HepG2 (cell line): ENCODE results near the gene ACAP3. TPM values are rescaled to one million over a fixed set of nuclear protein-coding genes. Genes with fewer than 3 reads are reported as not detected.

Source experiments
- ARID2 ChIP-seq: sonication (generic); formaldehyde crosslinking; IDR thresholded peaks from 2 replicates; pipeline ENCODE4 v1.8.1; 2022; ENCODE audit warnings: mild to moderate bottlenecking, missing genetic modification reagents, borderline replicate concordance
- ATF7-NPFF ChIP-seq: sonication (generic); formaldehyde crosslinking; IDR thresholded peaks from 2 replicates; pipeline ENCODE4 v1.8.1; 2023; ENCODE audit warnings: mild to moderate bottlenecking, low read depth, missing genetic modification reagents, moderate library complexity
- CBFB ChIP-seq: sonication (generic); formaldehyde crosslinking; IDR thresholded peaks from 2 replicates; pipeline ENCODE4 v1.4.0; 2020; ENCODE audit warnings: missing genetic modification reagents
- CENPX ChIP-seq: sonication (generic); formaldehyde crosslinking; IDR thresholded peaks from 2 replicates; pipeline ENCODE4 v1.9.0; 2021; ENCODE audit warnings: mild to moderate bottlenecking, missing genetic modification reagents, moderate library complexity
- HNF1B ChIP-seq: sonication (generic); formaldehyde crosslinking; IDR thresholded peaks from 2 replicates; pipeline ENCODE4 v1.5.1; 2020; ENCODE audit warnings: mild to moderate bottlenecking, moderate library complexity, missing genetic modification reagents
- IKZF5 ChIP-seq: IDR thresholded peaks from 2 replicates; pipeline ENCODE4 v1.6.1; 2018; ENCODE audit warnings: missing genetic modification reagents, mild to moderate bottlenecking, missing compliant biosample characterization
- ISX ChIP-seq: sonication (generic); formaldehyde crosslinking; conservative IDR thresholded peaks from 2 replicates; pipeline ENCODE4 v1.5.0; 2020; ENCODE audit warnings: missing genetic modification reagents
- KDM5A ChIP-seq: fragments of 200-600 bp; sonication (generic); IDR thresholded peaks from 2 replicates; pipeline ENCODE4 v1.7.0; 2018; ENCODE audit warnings: antibody characterized with exemption, mild to moderate bottlenecking, low read length, borderline replicate concordance
- KLF11 ChIP-seq: IDR thresholded peaks from 2 replicates; pipeline ENCODE4 v1.6.1; 2016; ENCODE audit warnings: missing compliant biosample characterization
- PRMT3 ChIP-seq: sonication (generic); formaldehyde crosslinking; IDR thresholded peaks from 2 replicates; pipeline ENCODE4 v1.8.1; 2022; ENCODE audit warnings: low read depth, mild to moderate bottlenecking, moderate library complexity, missing genetic modification reagents, borderline replicate concordance
- REPIN1 ChIP-seq: sonication (generic); formaldehyde crosslinking; IDR thresholded peaks from 2 replicates; pipeline ENCODE4 v1.8.0; 2022; ENCODE audit warnings: missing genetic modification reagents, low read depth, mild to moderate bottlenecking, borderline replicate concordance
- SNAPC4 ChIP-seq: sonication (generic); formaldehyde crosslinking; IDR thresholded peaks from 2 replicates; pipeline ENCODE4 v1.4.0; 2020; ENCODE audit warnings: mild to moderate bottlenecking, missing genetic modification reagents
- SP140L ChIP-seq: sonication (generic); formaldehyde crosslinking; IDR thresholded peaks from 2 replicates; pipeline ENCODE4 v1.4.0; 2020; ENCODE audit warnings: missing genetic modification reagents, borderline replicate concordance
- ZBED4 ChIP-seq: sonication (generic); formaldehyde crosslinking; IDR thresholded peaks from 2 replicates; pipeline ENCODE4 v1.4.0; 2020; ENCODE audit warnings: missing genetic modification reagents, borderline replicate concordance
- ZNF296 ChIP-seq: sonication (generic); formaldehyde crosslinking; conservative IDR thresholded peaks from 2 replicates; pipeline ENCODE4 v1.5.0; 2020; ENCODE audit warnings: mild to moderate bottlenecking, missing genetic modification reagents
- ZNF383 ChIP-seq: sonication (generic); formaldehyde crosslinking; IDR thresholded peaks from 2 replicates; pipeline ENCODE4 v1.4.0; 2020; ENCODE audit warnings: missing genetic modification reagents, mild to moderate bottlenecking, borderline replicate concordance
- ZNF720 ChIP-seq: sonication (generic); formaldehyde crosslinking; IDR thresholded peaks from 2 replicates; pipeline ENCODE4 v1.4.0; 2020; ENCODE audit warnings: missing genetic modification reagents
- ZNF761 ChIP-seq: sonication (generic); formaldehyde crosslinking; conservative IDR thresholded peaks from 2 replicates; pipeline ENCODE4 v1.4.0; 2020; ENCODE audit warnings: mild to moderate bottlenecking, missing genetic modification reagents
- polyA plus RNA-seq, 8 experiments: library from polyadenylated mRNA; depleted of rRNA in 3 of 8; stranded (reverse) in 7 of 8; unstranded in 1 of 8; fragments of >200 nt; fragmentation: Illumina TruSeq in 4 of 8; extraction: Trizol in 4 of 8; gene quantifications; 2 replicates each; pipeline versions ENCODE4 v1.2.1 to v1.2.3, GENCODE V29; 2011 to 2016; ENCODE audit warnings: low read depth in 4 of 8, missing spikeins in 1 of 8, mixed read lengths in 1 of 8; ENCODE audit not compliant: insufficient read depth in 1 of 8
- total RNA-seq, 5 experiments: library from RNA; depleted of rRNA; stranded (reverse); fragments of >200 nt; fragmentation: Illumina TruSeq; extraction: Trizol; gene quantifications; 2 replicates each; pipeline ENCODE4 v1.2.3, GENCODE V29; 2016; ENCODE audit warnings: low read depth in 1 of 5

Gene ACAP3
- total and polyA plus RNA-seq, 2 of the 13 experiments (the other 11 are each of a cell fraction or from before 2014, with no cell fraction given), result 29.4 to 50.8 TPM

- TF ChIP-seq SNAPC4 (CRISPR knock-in tag) (no peak), ISX (CRISPR knock-in tag) (no peak), ATF7-NPFF (CRISPR knock-in tag) (no peak), PRMT3 (CRISPR knock-in tag) (no peak), HNF1B (CRISPR knock-in tag) (no peak), KDM5A (no peak), CENPX (CRISPR knock-in tag) (no peak), IKZF5 (CRISPR knock-in tag) (no peak; the same call in 1 of the 2 replicates), CBFB (no peak), ARID2 (CRISPR knock-in tag) (no peak), REPIN1 (CRISPR knock-in tag) (peak; percentile 62; the same call in 1 of the 2 replicates), ZNF761 (CRISPR knock-in tag) (no peak), SP140L (no peak), ZBED4 (CRISPR knock-in tag) (no peak), ZNF383 (CRISPR knock-in tag) (no peak; the same call in 1 of the 2 replicates), ZNF720 (CRISPR knock-in tag) (no peak), ZNF296 (0 out of 2 replicates have a peak, but pooled peaks have one; percentile 30), KLF11 (CRISPR knock-in tag) (no peak)
These were observed 969 bp downstream of the ACAP3 start (continued) for GRCh38 chr1:1306661-1307260.
